ENCODE data around the gene LRP6.

DNA sequence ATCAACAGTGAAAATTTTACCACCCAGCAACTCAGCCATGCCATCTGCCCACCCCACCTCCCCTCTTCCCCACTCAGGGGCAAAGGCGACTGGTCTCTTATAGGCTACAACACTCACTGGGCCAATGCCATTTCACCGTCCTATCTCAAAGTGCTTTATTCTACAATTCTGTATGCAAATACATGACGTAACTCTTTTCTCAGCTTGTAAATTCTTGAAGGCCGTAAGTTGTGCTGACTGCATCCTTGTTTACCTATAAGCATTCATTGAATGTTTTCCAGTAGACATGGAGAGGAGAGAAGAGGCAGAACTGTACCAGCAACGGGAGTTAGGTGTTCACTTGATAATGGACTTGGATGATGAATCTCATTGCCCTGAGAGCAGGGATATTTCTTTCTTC, 180.5 kb downstream of the LRP6 start:
- no peak for TF ChIP-seq POLR2AphosphoS5 (IDR thresholded peaks at IDR 0.05; ENCODE audit: low read depth, low read length)
- no peak for TF ChIP-seq POLR2A (IDR thresholded peaks at IDR 0.05; ENCODE audit: low read depth, low read length)
- no peak for TF ChIP-seq TAF1 (IDR thresholded peaks at IDR 0.05; ENCODE audit: borderline replicate concordance, low read depth, low read length)

Measured in GM12892 (cell line).